Activated CD4-positive, alpha-beta T cell treated with anti-CD3 and anti-CD28 coated beads, Interleukin-2, amount 50 U/mL, for 24 hours (primary cell): ENCODE results near the gene RBP3.

Source experiments
- DNase-seq, 2 donors: peaks; one replicate each; pipeline ENCODE4 v3.0.0-alpha.2; 2020; ENCODE audit warnings: low read depth in 1 of 2, low spot score in 1 of 2

Gene RBP3

DNA sequence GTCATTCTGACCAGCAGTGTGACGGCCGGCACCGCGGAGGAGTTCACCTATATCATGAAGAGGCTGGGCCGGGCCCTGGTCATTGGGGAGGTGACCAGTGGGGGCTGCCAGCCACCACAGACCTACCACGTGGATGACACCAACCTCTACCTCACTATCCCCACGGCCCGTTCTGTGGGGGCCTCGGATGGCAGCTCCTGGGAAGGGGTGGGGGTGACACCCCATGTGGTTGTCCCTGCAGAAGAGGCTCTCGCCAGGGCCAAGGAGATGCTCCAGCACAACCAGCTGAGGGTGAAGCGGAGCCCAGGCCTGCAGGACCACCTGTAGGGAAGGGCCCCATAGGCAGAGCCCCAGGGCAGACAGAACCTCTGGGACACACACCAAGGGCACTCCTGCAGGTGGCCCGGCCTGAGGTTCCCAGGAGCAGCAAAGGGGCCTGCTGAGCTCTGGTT lies 9.0 kb downstream of the RBP3 start:
- no peak for DNase-seq

DNA sequence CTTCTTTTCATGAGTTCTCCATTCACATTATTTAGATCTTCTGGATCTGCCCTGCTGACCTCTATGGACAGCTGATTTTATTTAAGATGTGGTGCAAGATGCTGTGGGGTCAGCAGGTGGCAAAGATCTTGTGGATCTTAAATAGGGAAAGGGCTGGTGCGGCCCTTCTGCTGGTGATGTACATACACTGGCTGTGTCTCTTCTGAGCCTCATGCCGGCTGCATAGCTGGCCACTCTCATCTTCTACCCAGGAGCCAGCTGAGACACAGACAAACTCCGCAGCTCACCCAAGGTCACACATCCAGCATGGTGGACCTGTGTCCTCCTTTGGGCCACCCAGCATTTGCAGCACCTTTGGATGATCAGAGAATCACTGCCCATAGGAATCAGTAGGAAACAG lies 9.7 kb downstream of the RBP3 start:
- DNase-seq: no peak

DNA sequence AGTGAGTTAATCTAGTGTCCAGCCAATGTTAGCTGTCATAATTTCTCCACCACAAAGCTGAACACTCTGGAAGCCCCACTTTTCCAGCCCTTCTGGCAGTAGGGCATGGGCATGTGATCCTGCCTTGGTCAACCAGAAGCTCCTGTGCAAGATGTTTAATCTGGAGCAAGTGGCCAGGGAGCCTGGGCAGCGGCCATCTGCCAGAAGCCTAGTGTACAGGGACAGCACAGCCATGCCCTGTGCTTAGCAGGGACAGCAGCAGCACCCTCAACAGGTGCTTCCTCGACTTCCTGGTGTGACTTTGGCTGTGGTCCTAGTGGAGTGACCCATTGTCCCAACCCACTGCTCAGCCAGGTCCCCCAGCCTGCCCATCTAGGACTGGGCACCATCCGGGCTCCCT lies 10.3 kb downstream of the RBP3 start:
- DNase-seq: no peak

DNA sequence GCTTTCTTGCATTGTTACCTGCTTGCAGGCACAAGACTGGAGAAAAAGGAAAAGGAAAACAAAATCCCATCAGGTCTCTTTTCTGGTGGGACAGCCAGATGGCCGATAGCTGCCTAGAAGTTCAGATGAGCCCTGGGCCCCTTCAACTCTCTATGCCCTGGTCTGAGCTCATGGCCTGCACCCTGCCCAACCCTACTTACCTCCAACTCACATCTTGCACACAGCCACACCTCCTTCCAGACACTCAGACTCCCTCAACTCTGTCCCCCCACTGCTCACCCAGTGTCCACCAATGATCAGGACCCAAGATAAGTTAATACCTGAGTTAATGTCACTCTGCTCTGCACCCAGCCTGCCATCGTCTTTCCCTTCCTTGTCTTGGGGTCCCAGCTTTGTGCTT lies 10.9 kb downstream of the RBP3 start:
- no peak for DNase-seq

DNA sequence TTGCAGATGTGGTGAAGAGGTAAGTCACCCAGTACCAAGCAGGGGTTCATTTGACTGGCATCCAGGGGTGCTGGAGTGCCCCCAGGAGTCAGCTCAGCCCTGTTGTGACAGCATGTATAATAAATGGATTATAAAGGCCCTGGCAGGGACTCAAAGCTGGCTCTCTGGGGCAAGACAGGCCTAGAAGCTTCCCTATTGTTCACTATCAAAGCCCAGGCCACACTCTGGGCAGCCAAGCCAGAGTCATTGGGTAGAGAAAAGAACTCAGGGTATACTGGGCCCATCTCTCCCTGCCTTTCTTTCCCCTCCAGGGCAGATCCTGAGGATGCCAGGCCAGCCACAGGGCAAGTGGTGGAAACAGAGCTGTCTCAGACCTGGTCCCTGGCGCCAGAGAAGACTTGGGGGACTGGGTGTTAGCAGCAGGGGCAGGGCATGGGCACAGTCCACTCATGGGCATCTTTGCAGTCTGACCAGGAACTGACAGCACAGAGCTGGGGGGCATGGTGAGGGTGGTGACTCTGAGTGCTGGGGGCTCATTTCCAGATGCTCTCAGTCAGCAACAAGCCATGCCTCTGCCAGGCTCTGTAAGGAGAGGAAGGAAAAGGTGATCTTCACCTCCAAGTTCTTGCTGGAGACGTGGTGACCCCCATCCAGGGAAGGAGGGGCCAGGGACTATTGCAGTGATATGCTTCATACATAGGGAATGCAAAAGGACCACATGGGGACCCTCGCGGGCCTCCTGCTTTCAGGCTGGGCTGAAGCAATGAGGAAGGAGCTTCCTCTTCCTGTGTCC lies 11.7 kb downstream of the RBP3 start:
- DNase-seq: no peak

DNA sequence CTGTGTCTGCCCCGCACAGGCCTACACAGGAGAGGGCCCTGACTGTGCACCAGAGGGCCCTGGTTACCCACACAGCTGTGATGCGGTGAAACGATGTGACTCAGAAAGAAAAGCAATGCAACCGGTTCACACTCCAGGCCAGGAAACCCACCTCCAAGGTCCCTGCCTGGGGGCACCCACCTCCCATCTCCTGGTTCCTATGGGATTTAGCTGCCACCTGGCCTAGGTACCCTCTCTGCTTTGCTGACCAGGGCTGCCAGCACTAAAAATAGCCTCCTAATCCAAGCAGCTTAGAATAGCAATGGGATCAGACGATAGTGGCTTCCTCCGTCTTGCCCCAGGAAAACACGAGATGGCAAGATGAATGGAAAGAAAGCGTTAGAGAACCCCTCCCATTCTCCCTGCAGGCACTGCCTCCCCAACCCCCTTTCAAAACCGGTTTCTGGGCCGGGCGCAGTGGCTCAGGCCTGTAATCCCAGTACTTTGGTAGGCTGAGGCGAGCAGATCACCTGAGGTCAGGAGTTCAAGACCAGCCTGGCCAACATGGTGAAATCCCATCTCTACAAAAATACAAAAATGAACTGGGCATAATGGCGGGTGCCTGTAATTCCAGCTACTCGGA lies 12.4 kb downstream of the RBP3 start:
- no peak for DNase-seq

DNA sequence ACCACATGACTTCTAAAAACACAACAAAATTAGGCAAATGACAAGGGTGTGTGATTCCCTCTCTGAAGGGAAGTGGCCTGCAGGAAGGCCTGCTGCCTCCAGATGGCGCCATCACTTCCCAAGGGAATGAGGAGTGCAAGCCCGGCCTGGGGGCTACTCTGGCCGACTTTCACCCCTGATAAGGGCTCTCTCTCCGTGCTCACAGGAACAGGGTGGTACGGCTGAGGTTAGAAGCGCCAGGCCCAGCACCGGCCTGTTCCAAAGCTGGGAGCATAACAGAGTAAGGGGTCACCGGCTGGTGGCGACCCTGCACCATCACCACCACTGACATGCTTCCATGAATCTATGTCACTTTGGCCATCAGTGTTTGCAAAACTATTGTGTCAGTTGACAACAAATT lies 13.1 kb downstream of the RBP3 start:
- DNase-seq: no peak

DNA sequence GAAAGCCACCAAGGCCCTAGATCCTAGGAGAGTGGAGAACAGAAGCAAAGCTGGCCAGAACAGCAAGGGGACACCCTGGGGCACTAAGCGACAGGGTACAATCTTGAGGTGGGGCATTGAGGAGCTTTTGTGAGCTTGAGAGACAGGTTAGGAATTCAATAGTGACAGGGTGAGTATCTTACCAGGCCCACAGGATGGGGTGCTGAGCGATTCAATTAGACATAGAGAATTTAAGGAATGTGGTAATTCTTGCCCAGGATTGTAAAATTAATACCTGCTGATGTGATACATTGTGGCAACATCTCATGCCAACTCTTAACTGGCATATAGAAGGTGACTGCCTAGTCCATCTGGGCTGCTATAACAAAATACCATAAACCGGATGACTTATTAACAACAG lies 14.0 kb downstream of the RBP3 start:
- DNase-seq: no peak

DNA sequence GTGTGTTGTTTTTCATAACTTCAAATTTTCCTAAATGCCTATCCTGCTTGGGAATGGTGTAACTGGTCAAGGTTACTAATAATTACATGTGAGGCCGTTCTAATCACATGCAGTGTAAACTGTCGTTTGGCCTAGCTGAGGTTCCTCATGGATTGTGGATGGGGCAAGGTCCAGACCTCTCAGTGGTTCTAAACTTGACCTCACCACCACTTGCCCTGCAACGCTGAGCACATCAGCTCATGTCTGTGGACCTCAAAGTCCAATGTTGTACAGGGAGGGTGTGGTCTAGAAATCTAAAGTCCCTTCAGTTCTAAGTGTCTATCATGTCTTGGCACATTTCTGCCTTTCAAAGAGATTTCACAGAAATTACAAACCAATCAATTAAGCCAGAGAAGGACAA lies 15.6 kb downstream of the RBP3 start:
- no peak for DNase-seq

DNA sequence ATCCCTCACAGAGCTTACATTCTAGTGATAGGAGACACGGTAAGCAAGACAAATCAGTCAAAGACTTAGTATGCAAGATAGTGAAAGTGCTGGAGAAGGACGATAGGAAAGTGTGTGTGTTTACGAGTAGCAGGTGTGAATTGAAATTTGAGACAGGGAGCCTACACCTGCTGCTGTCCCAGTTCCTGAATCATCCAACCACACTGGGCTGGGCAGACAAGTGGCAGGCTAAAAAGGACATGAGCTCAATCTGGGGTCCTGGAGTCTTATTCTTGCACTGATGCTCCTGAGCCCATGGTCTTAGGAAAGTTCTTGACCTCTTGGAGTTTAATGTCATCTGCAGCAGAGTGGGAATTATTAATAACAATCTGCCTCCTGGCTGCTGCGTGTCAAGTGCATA lies 16.2 kb downstream of the RBP3 start:
- no peak for DNase-seq

DNA sequence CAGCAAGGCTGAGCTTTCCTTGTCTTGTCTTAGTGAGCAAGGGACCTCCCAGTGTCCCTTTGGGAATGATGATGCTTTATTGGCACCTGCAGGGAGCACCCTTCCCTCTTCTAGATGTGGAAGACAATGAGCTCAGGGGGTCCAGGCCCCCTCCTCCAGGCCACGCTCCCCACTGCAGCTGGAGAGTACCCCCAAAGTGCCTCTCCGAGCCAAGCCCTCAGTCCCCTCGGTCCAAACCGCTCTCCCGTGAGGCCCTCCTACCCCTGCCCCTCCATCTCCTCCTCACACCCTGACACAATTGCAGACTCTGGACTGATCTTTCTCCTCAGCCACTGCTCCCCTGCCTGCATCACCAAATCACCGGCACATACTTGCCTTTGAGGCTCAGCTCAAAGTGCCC lies 16.7 kb downstream of the RBP3 start:
- DNase-seq: no peak

DNA sequence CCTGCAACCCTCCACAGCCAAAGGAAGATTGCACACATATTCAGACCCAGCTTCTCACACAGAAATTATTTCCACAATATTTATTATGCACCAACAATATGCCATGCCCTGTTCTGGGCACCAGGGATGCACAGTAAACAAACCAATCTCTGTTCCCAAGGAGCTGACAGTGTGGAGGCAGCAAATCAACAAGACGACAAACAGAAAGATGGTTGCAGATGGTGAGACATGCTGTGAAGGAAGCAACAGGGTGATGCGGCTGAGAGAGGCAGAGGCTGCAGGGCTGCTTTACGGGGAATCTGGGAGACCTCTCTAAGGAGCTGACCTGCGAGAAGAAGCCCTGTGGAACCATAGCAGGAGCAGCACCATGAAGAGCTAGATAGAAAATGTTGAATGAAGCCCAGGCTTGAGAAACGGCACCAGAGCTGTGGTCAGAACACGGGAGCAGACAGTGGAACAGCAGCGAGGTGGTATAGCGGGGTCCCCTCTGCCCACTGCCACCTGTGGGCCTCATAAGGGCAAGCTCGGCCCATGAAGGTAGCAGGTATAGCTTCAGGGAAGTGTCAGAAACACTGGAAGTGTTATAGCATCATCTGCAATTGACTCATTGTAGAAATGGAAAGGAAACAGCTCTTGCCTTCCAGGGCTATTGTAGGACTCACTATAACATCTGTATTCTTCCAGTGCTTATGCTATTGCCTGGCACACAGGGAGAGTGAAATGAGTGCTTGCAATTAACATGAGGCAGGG lies 17.4 kb downstream of the RBP3 start:
- no peak for DNase-seq

DNA sequence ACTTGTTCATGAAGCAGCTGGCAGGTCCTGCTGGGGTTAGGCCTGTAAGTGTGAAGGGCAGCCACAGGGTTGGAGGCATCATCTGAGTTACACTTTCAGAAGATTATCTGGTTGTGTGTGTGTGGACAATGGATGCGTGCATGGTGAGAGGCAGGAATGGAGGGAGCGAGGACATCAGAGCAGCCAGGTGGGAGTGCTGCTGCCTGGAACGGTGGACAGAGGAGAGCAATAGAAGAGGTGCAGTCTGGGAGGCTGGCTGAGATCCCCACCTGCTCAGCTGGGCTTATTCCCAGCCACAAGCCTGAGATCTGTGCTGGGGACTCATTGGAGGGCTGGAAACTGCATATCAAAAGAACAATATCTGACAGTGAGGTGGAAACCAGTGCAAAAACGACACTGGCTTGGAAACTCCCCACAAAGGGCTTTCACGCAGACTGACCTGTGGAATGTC lies 18.0 kb downstream of the RBP3 start:
- no peak for DNase-seq

DNA sequence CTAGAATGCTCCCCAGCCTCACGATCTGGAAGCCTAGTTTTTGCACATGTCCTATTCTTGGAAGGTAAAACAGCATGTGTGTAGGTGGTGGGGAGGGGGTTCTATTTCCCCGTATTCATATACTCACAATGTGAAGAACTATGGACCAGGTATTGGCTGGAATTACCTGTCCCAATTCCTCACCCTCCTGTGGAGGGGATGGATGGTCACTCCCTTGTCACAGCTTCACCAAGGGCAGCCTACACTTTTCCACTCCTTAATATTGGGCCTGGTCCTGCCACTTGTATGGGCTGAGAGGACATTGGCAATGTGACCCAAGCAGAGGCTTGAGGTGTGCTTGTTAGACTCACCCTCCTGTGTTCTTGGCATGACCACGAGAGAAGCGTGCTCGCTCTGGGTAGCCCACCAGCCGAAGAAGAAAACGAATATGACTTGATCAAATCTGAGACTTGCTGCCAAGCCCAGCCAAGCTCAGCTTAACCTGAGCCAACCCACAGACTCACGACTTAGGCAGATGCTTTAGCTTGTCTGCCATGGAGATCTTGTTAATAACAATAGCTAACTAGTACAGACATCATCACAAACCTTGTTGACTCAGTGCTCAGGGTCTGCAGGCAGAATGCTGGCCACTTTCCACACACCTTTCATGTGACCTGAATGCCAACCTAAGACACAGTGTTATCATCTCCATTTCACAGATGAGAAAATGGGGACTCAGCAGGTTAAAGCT lies 18.7 kb downstream of the RBP3 start:
- DNase-seq: no peak

DNA sequence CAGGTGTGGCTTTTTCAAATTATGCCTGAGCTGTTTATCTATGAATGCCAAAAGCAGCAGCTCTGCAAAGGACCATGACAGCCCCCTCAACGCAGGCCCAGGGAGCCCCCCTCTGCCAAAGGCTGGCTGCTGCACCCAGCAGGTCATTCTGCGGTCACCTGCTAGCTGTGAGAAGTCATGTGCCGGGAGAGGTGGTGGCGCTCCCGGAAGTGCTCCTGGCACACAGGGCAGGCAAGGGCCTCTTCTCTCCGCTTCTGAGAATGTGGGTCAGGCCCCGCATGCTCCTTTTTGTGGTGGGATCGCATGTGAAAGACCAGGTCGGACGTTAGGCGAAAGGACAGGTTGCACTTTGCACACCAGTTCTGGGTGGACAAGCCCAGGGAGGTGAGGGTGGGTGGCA lies 19.5 kb downstream of the RBP3 start:
- no peak for DNase-seq

DNA sequence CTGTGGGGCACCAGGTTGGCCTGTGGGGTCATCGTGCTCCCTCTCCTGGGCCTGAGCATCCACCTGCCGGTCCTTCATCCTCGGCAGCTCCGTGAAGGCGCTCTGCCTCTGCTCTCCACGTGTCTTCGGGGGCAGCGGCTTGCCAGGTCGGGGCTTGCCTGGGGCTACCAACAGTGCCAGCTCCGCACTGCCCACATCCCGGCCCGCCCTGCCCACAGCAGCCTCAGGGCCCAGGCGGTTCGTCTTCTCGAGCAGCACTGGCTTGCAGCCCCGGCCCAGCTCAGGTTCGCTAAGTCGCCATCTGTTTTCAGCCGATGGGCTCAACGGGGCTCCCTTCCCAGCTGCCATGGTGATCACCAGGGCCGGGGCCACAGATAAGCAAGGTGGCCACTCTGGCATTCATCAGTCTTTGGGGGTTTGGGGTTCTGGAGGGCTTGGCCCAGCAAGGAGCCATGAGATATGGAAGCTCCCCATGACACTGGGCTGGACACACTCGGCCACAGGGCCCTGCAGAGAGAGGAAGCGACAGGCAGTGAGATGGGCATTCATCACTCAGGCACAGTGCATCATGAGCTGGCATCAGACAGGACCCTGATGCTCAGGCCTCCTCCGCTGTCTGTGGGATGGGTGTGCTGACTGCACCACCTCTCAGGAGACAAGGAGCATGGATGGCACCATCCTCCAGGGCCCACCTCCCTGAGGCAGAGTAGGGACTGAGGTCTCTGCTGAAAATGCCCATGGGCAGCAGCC lies 20.4 kb downstream of the RBP3 start:
- no peak for DNase-seq

DNA sequence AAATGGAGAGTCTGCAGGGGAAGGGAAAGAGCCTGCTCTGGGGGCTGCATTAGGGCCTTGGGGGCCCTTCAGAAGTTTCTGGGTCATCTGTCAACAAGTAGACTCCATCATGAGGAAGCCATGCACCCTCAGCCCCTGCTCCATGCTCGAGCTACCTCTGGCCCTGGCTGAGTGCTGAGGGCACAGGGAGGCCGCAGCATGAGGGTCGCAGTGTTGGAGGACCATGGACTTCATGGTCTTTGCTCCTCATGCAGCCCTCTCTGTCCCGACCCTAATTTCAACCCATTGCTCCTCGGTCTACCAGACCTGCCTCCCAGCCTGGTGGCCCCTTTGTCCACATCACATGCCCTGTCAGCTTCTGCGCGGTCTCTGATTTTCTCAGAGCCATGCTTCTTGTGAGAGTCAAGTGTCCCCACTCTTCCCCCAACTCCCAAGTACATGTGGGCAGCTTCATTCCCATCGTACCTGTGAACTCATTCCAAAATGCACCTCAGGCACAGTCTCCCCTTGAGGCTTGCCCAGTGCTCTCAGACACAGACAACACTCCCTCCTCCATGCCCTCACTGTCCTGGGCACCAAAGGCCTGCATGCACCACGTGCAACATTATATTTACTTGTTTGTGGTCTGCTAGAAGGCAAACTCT lies 21.2 kb downstream of the RBP3 start:
- DNase-seq: no peak

DNA sequence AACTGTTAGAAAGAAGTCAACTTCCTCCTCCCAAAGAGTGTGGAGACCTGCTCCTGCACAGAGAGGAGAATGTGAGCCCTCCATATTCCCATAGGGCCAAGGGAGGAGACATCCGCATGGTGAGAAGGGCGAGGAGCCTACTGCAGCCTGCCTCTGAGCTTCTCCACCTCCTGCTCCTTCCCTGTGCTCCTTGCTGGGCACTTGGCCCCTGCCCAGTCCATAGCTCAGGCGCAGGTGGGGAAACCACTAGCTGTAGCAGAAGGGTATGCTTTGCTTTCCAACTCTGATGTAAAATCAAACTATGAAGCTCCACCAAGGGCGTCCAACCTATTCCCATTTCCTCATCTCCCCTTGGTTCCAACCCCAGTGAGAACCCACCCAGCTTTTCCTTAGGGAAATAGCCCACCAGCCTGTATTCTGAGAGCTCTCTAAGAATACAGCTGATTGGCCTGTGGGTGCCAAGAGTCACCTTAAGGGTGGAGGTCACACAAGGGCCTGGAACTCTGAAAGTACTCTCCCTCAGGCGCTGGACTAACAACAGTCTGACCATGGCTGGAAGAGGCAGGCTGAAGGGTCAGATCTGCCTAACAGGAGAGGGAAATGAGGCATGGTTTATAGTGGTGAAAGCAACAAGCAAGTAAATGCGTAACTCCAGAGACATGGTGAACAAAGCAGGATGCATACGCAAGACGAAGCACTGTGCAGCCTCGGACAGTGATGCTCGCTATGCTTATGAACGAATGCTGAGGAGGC lies 22.0 kb downstream of the RBP3 start:
- DNase-seq: no peak

DNA sequence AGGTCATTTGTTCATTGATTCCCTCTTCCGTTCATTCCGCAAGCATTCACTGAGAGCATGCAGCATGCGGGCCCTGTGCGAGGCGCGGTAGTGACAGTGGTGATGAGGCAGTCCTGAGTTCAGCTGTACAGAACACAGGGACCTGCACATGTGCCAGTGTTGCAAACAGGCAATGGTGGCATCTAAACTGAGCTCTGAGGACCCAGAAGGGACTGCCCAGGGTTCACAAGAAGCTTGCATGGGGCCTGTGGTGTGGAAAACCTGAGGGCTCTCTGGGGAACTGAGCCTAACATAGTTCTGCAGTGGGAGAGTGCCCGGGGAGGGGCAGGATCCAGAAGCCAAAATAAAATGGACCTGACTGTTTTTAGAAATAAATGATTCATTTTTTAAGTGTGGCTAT lies 22.7 kb downstream of the RBP3 start:
- no peak for DNase-seq
